IPS DF 4.7 (cell line): ENCODE data around the gene CCDC7.
"Not testable (repeated sequence)": the region's sequence is repeated elsewhere in the genome, so short reads cannot be mapped to it uniquely, and the experiment has no call there.

ENCODE experiments used
- DNase-seq: peaks from one replicate; pipeline ENCODE4 v3.0.0-alpha.2; 2013; ENCODE audit warnings: low spot score; ENCODE audit errors: extremely low read depth

Gene CCDC7

DNA sequence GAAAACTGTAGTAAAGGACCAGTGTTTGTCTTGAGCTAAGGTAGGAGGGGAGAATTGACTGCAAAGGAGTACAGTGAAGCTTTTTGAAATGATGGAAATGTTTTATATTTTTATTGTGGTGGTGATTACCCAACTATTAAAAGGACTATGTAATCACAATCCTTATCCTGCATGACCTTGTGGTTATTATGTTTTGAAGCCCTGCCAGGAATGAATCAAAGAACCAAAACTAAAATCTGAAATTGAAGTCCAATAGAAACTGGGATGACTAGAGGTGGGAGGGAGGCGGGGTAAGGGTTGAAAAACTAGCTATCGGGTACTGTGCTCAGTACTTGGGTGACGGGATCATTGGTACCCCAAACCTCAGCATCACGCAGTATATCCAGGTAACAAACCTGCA, 8.2 kb downstream of the CCDC7 start:
- no peak for DNase-seq

DNA sequence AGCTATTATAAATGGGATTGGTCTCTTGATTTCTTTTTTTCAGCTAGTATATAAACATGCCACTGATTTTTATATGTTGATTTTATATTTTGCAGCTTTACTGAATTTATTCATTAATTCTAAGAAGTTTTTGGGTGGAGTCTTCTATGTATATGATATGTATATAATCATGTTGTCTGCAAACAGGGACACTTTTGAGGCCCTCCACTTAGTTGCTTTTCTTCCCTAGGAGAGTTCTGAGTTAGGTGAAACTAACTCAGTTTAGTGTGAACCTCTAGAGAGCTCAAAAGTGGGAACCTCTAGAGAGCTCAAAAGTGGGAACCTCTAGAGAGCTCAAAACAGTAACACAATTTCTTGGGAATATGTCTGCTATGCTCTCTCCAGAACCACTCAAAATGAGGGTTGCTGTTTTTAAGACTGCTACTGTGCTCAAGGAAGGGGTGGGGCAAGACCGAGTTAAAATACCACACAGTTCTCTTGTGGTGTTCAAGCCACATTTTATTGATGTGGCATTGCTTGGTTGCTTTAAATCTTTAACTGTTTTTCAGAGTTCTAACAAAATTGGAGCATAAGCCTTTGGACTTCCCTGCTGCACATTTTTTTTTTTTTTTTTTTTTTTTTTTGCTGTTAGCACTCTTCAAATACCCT, 13.2 kb downstream of the CCDC7 start:
- no peak for DNase-seq

DNA sequence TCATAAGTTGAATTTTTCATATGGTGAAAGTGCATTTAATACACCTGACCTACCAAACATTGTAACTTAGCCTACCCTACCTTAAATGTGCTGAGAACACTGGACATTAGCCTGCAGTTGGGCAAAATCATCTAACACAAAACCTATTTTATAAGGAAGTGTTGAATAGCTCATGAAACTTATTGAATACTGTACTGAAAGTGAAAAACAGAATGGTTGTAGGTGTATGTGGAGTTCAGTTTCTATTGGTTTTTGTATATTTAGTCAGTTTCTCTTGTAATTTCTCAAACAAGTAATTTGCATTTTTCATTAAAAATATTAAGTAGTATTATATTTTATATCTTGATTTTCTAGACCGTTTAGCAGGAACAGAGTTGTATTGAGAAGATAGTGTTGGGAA, 15.3 kb downstream of the CCDC7 start:
- DNase-seq: no peak

DNA sequence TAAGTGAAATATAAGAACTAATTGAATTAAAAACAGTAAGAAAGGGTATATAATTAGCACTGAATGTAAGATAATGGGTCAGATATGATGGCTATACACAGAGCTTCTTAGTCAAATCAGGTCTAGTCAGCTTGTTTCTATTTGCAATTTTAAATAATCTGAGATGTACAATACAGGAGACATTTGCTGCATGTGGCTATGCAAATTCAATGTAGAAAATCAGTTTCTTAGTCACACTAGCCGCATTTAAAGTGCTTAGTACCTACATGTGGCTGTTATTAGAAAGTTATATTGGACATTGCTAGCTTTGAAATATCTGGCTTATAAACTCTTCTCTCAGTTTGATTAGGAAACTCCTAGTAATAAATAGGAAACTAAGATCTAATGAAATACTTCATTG, 25.3 kb downstream of the CCDC7 start:
- DNase-seq: no peak

DNA sequence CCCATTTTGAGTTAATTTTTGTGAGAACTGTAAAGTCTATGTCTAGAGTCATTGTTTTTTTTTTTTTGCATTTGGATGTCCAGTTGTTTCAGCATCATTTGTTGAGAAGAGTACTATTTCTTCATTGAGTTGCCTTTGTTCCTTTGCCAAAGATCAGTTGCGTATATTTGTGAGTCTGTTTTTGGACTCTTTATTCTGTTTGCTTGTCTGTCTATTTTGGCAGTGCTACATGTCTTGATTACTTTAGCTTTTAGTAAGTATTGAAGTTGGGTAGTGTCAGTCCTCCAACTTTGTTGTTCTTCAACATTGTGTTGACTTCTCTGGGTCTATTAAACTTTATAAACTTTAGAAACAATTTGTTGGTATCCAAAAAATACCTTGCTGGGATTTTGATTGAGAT, 31.6 kb downstream of the CCDC7 start:
- no peak for DNase-seq

DNA sequence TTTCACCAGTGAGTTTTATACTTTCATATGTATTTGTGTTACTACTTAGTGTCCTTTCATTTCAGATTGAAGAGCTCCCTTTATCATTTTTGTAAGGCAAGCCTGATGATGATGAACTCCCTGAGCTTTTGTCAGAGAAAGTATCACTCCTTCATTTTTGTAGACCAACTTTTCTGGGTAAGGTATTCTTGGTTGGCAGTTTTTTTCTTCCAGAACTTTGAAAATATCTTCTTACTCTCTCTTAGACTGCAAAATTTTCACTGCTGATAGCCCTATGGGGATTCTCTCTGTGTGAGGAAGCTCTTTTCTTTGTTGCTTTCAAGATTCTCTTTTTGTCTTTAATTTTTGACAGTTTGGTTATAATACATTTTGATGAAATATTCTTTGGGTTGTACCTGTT, 35.7 kb downstream of the CCDC7 start:
- no peak for DNase-seq

DNA sequence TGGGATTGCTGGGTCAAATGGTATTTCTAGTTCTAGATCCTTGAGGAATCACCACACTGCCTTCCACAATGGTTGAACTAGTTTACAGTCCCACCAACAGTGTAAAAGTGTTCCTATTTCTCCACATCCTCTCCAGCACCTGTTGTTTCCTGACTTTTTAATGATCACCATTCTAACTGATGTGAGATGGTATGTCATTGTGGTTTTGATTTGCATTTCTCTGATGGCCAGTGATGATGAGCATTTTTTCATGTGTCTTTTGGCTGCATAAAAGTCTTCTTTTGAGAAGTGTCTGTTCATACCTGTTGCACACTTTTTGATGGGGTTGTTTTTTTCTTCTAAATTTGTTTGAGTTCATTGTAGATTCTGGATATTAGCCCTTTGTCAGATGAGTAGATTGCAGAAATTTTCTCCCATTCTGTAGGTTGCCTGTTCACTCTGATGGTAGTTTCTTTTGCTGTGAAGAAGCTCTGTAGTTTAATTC, 37.1 kb downstream of the CCDC7 start:
- DNase-seq: not testable (repeated sequence)

DNA sequence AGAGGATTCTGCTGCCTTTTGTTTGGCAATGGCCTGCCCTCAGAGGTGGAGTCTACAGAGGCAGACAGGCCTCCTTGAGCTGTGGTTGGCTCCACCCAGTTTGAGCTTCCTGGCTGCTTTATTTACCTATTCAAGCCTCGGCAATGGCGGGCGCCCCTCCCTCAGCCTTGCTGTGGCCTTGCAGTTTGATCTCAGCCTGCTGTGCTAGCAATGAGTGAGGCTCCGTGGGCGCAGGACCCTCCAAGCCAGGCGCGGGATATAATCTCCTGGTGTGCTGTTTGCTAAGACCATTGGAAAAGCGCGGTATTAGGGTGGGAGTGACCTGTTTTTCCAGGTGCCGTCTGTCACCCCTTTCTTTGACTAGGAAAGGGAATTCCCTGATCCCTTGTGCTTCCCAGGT, 42.1 kb downstream of the CCDC7 start:
- DNase-seq: not testable (repeated sequence)

DNA sequence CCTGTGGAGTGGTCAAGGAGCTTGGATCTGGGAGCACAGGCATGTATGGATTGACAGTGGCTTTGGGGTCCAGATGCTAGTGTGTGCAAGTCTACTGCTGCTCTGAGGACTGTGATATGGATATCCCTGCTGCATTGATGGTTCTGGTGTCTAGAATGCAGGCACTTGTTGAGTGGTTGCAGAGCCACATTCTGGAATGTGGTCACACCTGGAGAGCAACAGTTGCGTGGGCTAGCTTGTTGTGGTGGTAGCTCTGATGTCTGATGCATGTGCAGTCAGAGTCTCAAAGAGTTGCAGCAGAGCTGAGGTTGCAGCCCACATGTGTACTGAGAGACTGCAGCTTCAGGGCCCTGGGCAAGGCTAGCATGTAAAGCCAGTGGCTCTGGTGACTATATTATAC, 43.2 kb downstream of the CCDC7 start:
- no peak for DNase-seq

DNA sequence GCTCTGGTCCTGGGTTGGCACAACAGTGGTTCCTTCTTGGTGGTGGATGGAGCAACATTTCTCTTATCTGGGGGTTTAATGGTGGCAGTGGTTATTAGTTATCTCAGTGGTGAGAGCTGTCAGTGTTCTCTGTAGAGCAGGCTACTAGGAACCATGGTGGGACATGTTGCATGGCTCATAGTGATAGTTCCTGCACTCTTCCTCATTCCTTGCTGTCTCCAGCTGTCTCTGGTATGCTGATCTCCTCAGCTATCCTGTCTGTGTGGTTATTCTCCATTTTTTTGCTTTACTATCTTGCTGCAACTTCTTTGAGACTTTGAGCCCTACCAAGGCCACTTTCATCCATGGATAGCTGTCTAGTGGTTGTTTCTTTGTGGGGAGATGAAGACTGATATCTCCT, 44.0 kb downstream of the CCDC7 start:
- no peak for DNase-seq

DNA sequence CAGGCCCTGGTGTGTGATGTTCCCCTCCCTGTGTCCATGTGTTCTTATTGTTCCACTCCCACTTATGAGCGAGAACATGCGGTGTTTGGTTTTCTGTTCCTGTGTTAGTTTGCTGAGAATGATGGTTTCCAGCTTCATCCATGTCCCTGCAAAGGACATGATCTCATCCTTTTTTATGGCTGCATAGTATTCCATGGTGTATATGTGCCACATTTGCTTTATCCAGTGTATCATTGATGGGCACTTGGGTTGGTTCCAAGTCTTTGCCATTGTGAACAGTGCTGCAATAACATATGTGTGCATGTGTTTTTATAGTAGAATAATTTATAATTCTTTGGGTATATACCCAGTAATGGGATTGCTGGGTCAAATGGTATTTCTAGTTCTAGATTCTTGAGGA, 48.6 kb downstream of the CCDC7 start:
- not testable (repeated sequence) for DNase-seq

DNA sequence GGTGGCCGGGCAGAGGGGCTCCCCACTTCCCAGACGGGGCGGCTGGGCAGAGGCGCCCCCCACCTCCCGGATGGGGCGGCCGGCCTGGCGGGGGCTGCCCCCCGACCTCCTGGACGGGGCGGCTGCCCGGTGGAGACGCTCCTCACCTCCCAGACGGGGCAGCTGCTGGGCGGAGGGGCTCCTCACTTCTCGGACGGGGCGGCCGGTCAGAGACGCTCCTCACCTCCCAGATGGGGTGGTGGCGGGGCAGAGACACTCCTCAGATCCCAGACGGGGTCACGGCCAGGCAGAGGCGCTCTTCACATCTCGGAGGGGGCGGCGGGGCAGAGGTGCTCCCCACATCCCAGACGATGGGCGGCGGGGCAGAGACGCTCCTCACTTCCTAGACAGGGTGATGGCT, 54.2 kb downstream of the CCDC7 start:
- DNase-seq: not testable (repeated sequence)

DNA sequence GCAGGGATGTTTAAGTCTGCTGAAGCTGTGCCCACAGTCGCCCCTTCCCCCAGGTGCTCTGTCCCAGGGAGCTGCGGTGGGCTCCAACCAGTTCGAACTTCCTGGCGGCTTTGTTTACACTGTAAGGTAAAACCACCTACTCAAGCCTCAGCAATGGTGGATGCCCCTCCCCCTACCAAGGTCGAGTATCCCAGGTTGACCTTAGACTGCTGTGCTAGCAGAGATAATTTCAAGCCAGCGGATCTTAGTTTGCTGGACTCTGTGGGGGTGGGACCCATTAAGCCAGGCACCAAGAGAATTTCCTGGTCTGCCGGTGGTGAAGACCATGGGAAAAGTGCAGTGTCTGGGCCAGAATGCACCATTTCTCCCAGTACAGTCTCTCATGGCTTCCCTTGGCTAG, 56.0 kb downstream of the CCDC7 start:
- no peak for DNase-seq

DNA sequence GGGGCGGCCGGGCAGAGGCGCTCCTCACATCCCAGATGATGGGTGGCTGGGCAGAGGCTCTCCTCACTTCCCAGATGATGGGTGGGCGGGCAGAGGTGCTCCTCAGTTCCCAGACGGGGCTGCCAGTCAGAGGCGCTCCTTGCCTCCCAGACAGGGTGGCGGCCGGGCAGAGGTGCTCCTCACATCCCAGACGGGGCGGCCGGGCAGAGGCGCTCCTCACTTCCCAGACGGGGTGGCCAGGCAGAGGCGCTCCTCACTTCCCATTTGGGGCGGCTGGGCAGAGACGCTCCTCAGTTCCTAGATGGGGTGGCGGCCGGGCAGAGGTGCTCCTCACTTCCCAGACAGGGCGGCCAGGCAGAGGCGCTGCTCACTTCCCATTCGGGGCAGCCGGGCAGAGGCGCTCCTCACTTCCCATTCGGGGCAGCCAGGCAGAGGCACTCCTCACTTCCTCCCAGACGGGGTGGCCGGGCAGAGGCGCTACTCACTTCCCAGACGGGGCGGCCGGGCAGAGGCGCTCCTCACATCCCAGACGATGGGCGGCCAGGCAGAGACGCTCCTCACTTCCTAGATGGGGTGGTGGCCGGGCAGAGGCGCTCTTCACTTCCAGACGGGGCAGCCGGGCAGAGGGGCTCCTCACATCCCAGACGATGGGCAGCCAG, 60.0 kb downstream of the CCDC7 start:
- DNase-seq: not testable (repeated sequence)

DNA sequence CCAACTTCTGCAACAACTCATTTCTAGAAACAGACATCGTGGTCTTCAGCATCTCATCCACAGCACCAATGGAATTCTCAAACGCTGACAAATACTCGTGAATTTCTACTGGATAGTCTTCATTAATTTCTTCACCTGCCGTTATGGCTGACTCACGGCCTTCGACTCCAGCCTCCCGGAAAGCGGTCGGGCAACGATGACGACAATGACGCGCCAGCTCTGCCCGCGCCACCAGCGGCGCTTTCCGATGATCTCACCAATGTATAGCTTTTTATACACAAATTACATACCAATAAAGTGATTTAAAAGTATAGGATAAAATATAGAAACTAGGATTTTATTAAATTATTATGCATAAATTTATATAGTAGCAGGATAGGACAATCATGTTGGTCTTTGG, 65.7 kb downstream of the CCDC7 start:
- DNase-seq: no peak

DNA sequence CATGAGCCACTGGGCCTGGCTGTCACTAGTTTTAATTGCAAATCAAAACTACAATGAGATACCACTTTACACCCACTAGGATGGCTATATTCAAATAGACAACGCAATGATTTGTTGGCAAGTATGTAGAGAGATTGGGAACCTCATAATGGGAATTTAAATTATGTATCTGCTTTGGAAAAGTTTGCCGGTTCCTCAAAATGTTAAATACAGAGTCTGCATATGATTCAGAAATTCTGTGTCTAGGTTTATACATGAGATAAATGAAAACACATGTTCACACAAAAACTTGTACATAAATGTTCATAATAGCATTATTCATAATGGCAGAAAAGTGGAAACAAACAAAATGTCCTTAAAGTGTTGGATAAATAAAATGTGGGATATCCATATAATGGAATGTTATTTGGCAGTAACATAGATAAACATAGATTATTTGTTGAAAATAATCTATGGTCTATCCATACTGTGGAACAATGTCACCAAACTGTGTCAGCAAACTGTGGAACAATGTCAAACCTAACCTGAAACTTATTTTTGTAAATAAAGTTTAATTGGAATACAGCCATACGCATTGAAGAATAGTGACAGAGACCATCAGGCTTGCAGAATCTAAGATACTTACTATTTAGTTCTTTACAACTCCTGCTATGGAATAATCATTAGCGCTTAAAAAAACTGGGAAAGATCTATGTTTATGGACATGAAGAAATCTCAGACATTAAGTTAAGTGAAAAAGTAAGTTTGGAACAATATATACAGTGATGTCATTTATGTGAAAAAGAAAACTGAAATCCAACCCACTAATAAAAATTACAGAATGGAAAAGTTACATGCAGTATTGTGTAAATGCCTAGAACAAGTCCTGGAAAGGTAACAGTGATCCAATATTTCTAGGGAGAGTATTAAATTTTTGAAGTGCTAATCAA, 70.9 kb downstream of the CCDC7 start:
- no peak for DNase-seq

DNA sequence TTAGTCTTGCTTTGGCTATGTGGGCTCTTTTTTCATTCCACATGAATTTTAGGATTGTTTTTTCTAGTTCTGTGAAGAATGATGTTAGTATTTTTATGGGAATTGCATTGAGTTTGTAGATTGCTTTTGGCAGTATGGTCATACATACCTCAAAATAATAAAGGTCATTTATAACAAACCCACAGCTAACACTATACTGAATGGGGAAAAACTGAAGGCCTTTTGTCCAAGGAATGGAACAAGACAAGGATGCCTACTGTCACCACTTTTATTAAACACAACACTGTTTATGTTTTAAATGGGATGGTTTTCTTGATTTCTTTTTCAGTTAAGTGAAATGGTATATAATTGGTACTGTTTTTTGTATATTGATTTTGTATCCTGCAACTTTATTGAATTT, 84.3 kb downstream of the CCDC7 start:
- DNase-seq: no peak

DNA sequence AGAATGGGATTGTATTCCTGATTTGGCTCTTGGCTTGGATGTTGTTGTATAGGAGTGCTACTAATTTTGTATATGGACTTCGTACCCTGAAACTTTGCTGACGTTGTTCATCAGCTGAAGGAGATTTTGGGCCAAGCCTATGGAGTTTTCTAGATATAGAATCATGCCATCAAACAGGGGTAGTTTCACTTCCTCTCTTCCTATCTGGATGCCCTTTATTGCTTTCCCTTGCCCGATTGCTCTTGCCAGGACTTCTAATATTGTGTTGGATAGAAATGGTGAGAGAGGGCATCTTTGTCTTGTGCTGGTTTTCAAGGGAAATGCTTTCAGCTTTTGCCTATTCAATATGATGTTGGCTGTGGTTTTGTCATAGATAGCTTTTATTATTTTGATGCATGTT, 92.3 kb downstream of the CCDC7 start:
- no peak for DNase-seq

DNA sequence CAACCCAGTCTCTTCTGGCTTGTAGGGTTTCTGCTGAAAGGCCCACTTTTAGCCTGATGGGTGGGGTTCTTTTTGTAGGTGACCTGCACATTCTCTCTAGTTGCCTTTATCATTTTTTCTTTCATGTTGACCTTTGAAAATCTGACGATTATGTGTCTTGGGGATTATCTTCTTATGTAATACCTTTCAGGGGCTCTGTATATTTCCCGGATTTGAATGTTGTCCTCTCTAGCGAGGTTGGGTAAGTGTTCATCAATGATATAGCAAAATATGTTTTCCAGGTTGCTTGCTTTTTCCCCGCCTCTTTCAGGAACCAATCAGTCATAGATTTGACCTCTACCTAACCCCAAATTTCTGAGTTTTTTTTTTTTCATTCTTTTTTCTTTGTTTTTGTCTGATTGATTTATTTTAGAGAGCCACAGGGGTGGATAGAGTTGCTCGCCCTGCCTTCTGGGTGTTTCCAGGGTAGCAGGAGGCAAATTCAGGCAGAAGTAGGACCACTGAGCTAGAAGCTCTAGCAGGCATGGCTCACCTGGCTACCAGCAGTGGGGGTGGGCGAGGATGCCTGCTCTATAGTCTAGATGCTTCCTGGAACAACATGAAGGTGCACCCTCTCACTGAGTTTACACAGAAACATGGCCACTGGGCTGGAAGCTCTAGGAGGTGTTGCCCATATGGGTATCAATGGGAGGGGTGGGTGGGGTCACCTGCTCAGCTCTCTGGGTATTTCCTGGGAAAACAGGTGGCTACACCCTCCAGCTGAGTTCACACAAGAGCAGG, 94.9 kb downstream of the CCDC7 start:
- no peak for DNase-seq

DNA sequence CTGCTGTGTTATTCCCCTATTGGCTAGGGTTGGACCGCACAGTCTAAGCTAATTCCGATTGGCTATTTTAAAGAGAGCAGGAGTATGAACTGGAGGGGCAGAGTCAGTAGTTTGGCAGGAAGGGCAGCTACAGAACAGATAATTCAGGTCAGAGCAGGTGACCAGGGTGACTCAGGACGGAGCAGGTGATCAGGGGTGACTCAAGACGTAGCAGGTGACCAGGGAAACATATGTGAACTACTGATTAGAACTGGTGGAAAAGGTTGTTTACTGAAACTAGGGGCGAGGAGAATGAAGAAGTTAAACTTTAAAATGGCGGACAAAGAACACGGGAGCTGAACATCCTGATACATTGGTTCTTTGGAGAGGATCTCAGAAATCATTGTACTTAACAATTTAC, 102.3 kb downstream of the CCDC7 start:
- no peak for DNase-seq

DNA sequence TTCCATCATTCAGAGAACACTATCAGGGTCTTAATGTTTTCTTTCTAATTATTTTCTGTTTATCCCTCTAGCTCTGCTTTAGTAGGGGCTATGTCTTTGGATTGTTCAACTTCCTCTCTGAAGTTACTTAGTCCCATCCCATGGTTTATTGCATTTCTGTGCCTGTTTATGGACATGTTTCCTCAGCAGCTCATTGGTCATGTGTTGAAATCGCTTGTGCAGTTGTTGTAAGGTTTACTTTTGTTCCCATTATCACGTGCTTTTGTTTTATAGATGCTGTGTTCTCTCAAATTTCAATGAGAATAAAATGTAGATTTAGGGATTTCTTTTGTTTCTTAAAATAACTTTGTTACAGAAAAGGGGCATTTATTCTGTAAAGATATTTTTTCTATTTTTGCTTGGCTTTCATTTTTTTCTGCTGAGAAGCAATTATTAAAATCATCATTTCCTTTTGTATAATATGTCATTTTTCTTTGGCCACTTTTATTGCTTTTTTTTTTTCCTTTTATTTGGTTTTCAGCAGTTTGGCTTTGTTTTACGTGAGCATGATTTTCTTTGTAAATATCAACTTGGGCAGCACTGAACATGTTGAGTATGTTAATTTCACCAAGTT, 110.9 kb downstream of the CCDC7 start:
- DNase-seq: no peak
